ENCODE results near the gene CALHM1.
A peak's percentile ranks its signal among the peaks of the same experiment; 100 is the strongest.

Gene CALHM1

DNA sequence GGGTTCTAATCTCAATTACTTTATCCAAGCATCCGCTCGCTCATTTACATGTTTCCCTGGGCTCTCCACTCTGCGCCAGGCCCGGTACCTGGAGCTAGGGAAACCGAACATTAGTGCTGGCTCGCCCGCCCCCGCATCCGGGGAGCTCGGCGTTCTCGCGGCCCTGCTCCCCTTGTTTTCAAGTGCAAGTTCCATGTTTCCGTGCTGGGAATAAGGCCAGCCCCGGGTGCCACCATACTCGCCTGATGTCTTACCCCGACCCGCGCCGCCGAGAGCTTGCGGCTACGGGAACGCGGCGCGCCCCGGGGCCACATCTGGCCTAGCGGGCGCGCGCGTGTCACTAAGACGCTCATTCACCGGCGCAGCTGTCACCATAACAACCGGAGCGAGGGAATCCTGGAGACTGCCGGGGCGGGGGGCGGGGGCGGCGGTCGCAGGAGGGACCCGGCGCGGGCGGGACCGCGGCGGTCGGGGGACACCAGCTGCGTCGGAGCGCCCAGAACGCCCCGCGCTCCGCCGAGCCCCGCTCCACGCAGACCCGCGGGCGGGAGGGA is 34.7 kb upstream of the CALHM1 start, which contains the start of gene NEURL1:
NEURL1 (plus strand) TSS at position 344 of the 554 bp plus-strand sequence. CDS start 683 bp downstream, outside the sequence.
- Histone ChIP-seq H3K27me3 (replicated peaks; ENCODE audit: insufficient read depth, low read length) (no peaks in the 10 kb centered on the region), H3K9ac (ENCODE audit: low read length) (peak within 1 kb of the TSS; percentile 92), H3K4me1 (ENCODE audit: low read length) (peaks cover 47% of the 10 kb centered on the region), H3K4me2 (ENCODE audit: low read depth, low read length) (peak within 1 kb of the TSS; percentile 94), H3K9me3 (replicated peaks; ENCODE audit: insufficient read depth, low read length) (no peaks in the 10 kb centered on the region), H2AFZ (ENCODE audit: low read length) (peak within 1 kb of the TSS; percentile 16; the same call in 1 of the 2 replicates), H3K79me2 (ENCODE audit: low read length) (peaks cover 19% of the 10 kb centered on the region; the same call in 1 of the 2 replicates), H3F3A (ENCODE audit: insufficient read depth, low read length) (peaks cover 32% of the 10 kb centered on the region), H3K9me2 (replicated peaks; ENCODE audit: insufficient read depth, low read length) (no peaks in the 10 kb centered on the region), H3K4me3 (ENCODE audit: low read length) (peak within 1 kb of the TSS; percentile 72), H3K36me3 (replicated peaks; ENCODE audit: insufficient read depth, low read length) (no peaks in the 10 kb centered on the region), H3K27ac (ENCODE audit: low read length) (peak within 1 kb of the TSS; percentile 51; the same call in 1 of the 2 replicates), H4K20me1 (ENCODE audit: insufficient read depth, low read length) (no peaks in the 10 kb centered on the region)
- DNase-seq = peak; percentile 74
- TF ChIP-seq CTCF (IDR thresholded peaks at IDR 0.05; ENCODE audit: low read length) = no peak
- TF ChIP-seq EZH2phosphoT487 (IDR thresholded peaks at IDR 0.05; ENCODE audit: low read length) = no peak
- TF ChIP-seq EZH2 (optimal IDR thresholded peaks at IDR 0.05; ENCODE audit: low read depth, low read length) = no peak

- Histone ChIP-seq H3K27me3 (replicated peaks; ENCODE audit: insufficient read depth, low read length) (no peaks in the 10 kb centered on the region), H3K4me3 (ENCODE audit: low read length) (peak overlapping the region; percentile 72; the same call in 1 of the 2 replicates), H3K27ac (ENCODE audit: low read length) (no peak overlapping the region), H3K9me3 (replicated peaks; ENCODE audit: insufficient read depth, low read length) (no peaks in the 10 kb centered on the region), H3K9me2 (replicated peaks; ENCODE audit: insufficient read depth, low read length) (no peaks in the 10 kb centered on the region), H3K9ac (ENCODE audit: low read length) (peak overlapping the region; percentile 92), H3K4me2 (ENCODE audit: low read depth, low read length) (peak overlapping the region; percentile 87), H2AFZ (ENCODE audit: low read length) (no peak overlapping the region), H3K79me2 (ENCODE audit: low read length) (peaks cover 18% of the 10 kb centered on the region; the same call in 1 of the 2 replicates), H4K20me1 (ENCODE audit: insufficient read depth, low read length) (no peaks in the 10 kb centered on the region), H3K36me3 (replicated peaks; ENCODE audit: insufficient read depth, low read length) (no peaks in the 10 kb centered on the region), H3K4me1 (ENCODE audit: low read length) (peaks cover 42% of the 10 kb centered on the region), H3F3A (ENCODE audit: insufficient read depth, low read length) (peaks cover 28% of the 10 kb centered on the region)
- DNase-seq = no peak
- no peak for TF ChIP-seq CTCF (IDR thresholded peaks at IDR 0.05; ENCODE audit: low read length)
- no peak for TF ChIP-seq EZH2 (optimal IDR thresholded peaks at IDR 0.05; ENCODE audit: low read depth, low read length)
- no peak for TF ChIP-seq EZH2phosphoT487 (IDR thresholded peaks at IDR 0.05; ENCODE audit: low read length)
These were observed 34.1 kb upstream of the CALHM1 start for GRCh38 chr10:103492655-103493261.

GRCh38 chr10:103491729-103492364 is 33.1 kb upstream of the CALHM1 start:
- no peaks in the 10 kb centered on the region for H3K9me3 ChIP-seq (replicated peaks; ENCODE audit: insufficient read depth, low read length)
- no peak for DNase-seq
- H3K79me2 ChIP-seq (ENCODE audit: low read length) = peaks cover 13% of the 10 kb centered on the region; the same call in 1 of the 2 replicates
- H3F3A ChIP-seq (ENCODE audit: insufficient read depth, low read length) = peaks cover 25% of the 10 kb centered on the region
- H3K27me3 ChIP-seq (replicated peaks; ENCODE audit: insufficient read depth, low read length) = no peaks in the 10 kb centered on the region
- H3K27ac ChIP-seq (ENCODE audit: low read length) = no peak overlapping the region
- H4K20me1 ChIP-seq (ENCODE audit: insufficient read depth, low read length) = no peaks in the 10 kb centered on the region
- no peaks in the 10 kb centered on the region for H3K36me3 ChIP-seq (replicated peaks; ENCODE audit: insufficient read depth, low read length)
- no peak overlapping the region for H2AFZ ChIP-seq (ENCODE audit: low read length)
- peaks cover 38% of the 10 kb centered on the region for H3K4me1 ChIP-seq (ENCODE audit: low read length)
- H3K9ac ChIP-seq (ENCODE audit: low read length) = no peak overlapping the region
- TF ChIP-seq CTCF (IDR thresholded peaks at IDR 0.05; ENCODE audit: low read length) (no peak), EZH2 (optimal IDR thresholded peaks at IDR 0.05; ENCODE audit: low read depth, low read length) (no peak), EZH2phosphoT487 (IDR thresholded peaks at IDR 0.05; ENCODE audit: low read length) (no peak)
- H3K9me2 ChIP-seq (replicated peaks; ENCODE audit: insufficient read depth, low read length) = no peaks in the 10 kb centered on the region
- no peak overlapping the region for H3K4me2 ChIP-seq (ENCODE audit: low read depth, low read length)
- no peak overlapping the region for H3K4me3 ChIP-seq (ENCODE audit: low read length)
